Loucy (cell line): ENCODE measurements around the gene CRADD.
"Not testable (repeated sequence)": the region's sequence is repeated elsewhere in the genome, so short reads cannot be mapped to it uniquely, and the experiment has no call there.

Source experiments
- H2AFZ ChIP-seq: fragments of 200-600 bp; sonication (generic); 2 replicates; pipeline ENCODE4 v1.6.0; 2016; ENCODE audit warnings: antibody characterized with exemption, mild to moderate bottlenecking, low read length, moderate library complexity
- H3F3A ChIP-seq: fragments of 200-600 bp; 2 replicates; pipeline ENCODE4 v1.6.0; 2016; ENCODE audit warnings: antibody characterized with exemption, low read depth, mild to moderate bottlenecking
- H3K27me3 ChIP-seq: fragments of 200-600 bp; sonication (generic); 2 replicates; pipeline ENCODE4 v1.6.1; 2014; ENCODE audit warnings: low read length, mild to moderate bottlenecking; ENCODE audit not compliant: insufficient read depth, poor library complexity, severe bottlenecking
- H3K36me3 ChIP-seq: fragments of 200-600 bp; sonication (generic); 2 replicates; pipeline ENCODE4 v1.6.1; 2016; ENCODE audit warnings: low read length; ENCODE audit not compliant: insufficient read depth
- H3K4me1 ChIP-seq: fragments of 200-600 bp; sonication (generic); 2 replicates; pipeline ENCODE4 v1.5.1; 2014; ENCODE audit warnings: low read length, mild to moderate bottlenecking; ENCODE audit not compliant: insufficient read depth, poor library complexity, severe bottlenecking
- H3K4me2 ChIP-seq: fragments of 200-600 bp; sonication (generic); 2 replicates; pipeline ENCODE4 v1.6.0; 2014; ENCODE audit warnings: antibody characterized with exemption, low read length, low read depth, mild to moderate bottlenecking; ENCODE audit not compliant: poor library complexity, severe bottlenecking
- H3K4me3 ChIP-seq: fragments of 200-600 bp; sonication (generic); 2 replicates; pipeline ENCODE4 v1.5.1; 2014; ENCODE audit warnings: low read length, mild to moderate bottlenecking, mixed read lengths; ENCODE audit not compliant: poor library complexity, severe bottlenecking
- H3K79me2 ChIP-seq: fragments of 200-600 bp; sonication (generic); 2 replicates; pipeline ENCODE4 v1.6.1; 2014; ENCODE audit warnings: low read length; ENCODE audit not compliant: insufficient read depth
- H3K9ac ChIP-seq: fragments of 200-600 bp; sonication (generic); 2 replicates; pipeline ENCODE4 v1.6.0; 2014; ENCODE audit warnings: mild to moderate bottlenecking, low read depth, low read length, moderate library complexity; ENCODE audit not compliant: poor library complexity, severe bottlenecking
- H3K9me2 ChIP-seq: fragments of 200-600 bp; sonication (generic); replicated peaks from 2 replicates; pipeline ENCODE4 v1.6.1; 2016; ENCODE audit warnings: low read depth, low read length, mixed read lengths
- H3K9me3 ChIP-seq: fragments of 200-600 bp; sonication (generic); 2 replicates; pipeline ENCODE4 v1.6.1; 2014; ENCODE audit warnings: mild to moderate bottlenecking, antibody characterized with exemption, low read length, low read depth; ENCODE audit not compliant: insufficient read depth
- H4K20me1 ChIP-seq: fragments of 200-600 bp; sonication (generic); 2 replicates; pipeline ENCODE4 v1.6.0; 2014; ENCODE audit warnings: antibody characterized with exemption, low read length, mild to moderate bottlenecking; ENCODE audit not compliant: insufficient read depth, poor library complexity, severe bottlenecking
- EZH2phosphoT487 ChIP-seq: fragments of 200-600 bp; IDR thresholded peaks from 2 replicates; pipeline ENCODE4 v1.6.1; 2018; ENCODE audit warnings: antibody characterized with exemption, mild to moderate bottlenecking, moderate library complexity, borderline replicate concordance
- TF ChIP-seq, protein P1 (sequence below): fragments of 200-600 bp; sonication (generic); conservative IDR thresholded peaks from 2 replicates; pipeline ENCODE4 v1.5.1; 2014; ENCODE audit warnings: mild to moderate bottlenecking, antibody characterized with exemption, low read length

Gene CRADD

DNA sequence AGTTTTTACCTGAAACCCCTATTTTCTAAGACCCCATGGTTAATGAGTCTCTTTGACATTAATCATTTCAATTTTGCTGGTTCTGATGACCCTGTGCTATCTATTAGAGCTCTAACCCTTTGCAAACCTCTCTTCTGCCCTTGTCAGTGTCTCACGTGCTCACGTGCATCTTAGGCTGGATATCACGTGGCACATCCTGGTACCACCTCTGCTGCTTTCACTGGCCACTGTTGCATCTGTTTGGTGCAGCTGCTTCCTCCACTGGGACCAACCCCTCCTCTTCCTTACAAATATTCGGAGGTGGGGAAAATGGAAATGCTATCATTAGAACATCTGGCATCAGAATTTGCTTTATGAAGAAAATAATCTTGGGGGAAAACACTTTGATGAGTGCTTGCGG lies 119.6 kb downstream of the CRADD start:
- Histone ChIP-seq H3K9ac (no peak overlapping the region), H3K4me1 (no peaks in the 10 kb centered on the region), H3K9me3 (no peaks in the 10 kb centered on the region), H3K4me2 (no peak overlapping the region), H4K20me1 (no peaks in the 10 kb centered on the region), H3F3A (no peaks in the 10 kb centered on the region), H3K9me2 (no peaks in the 10 kb centered on the region), H3K4me3 (no peak overlapping the region), H3K36me3 (no peaks in the 10 kb centered on the region), H3K27me3 (no peaks in the 10 kb centered on the region), H3K79me2 (no peaks in the 10 kb centered on the region), H2AFZ (no peak overlapping the region)
- no peak for TF ChIP-seq EZH2phosphoT487
- TF ChIP-seq, protein P1, sequence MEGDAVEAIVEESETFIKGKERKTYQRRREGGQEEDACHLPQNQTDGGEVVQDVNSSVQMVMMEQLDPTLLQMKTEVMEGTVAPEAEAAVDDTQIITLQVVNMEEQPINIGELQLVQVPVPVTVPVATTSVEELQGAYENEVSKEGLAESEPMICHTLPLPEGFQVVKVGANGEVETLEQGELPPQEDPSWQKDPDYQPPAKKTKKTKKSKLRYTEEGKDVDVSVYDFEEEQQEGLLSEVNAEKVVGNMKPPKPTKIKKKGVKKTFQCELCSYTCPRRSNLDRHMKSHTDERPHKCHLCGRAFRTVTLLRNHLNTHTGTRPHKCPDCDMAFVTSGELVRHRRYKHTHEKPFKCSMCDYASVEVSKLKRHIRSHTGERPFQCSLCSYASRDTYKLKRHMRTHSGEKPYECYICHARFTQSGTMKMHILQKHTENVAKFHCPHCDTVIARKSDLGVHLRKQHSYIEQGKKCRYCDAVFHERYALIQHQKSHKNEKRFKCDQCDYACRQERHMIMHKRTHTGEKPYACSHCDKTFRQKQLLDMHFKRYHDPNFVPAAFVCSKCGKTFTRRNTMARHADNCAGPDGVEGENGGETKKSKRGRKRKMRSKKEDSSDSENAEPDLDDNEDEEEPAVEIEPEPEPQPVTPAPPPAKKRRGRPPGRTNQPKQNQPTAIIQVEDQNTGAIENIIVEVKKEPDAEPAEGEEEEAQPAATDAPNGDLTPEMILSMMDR = no peak

DNA sequence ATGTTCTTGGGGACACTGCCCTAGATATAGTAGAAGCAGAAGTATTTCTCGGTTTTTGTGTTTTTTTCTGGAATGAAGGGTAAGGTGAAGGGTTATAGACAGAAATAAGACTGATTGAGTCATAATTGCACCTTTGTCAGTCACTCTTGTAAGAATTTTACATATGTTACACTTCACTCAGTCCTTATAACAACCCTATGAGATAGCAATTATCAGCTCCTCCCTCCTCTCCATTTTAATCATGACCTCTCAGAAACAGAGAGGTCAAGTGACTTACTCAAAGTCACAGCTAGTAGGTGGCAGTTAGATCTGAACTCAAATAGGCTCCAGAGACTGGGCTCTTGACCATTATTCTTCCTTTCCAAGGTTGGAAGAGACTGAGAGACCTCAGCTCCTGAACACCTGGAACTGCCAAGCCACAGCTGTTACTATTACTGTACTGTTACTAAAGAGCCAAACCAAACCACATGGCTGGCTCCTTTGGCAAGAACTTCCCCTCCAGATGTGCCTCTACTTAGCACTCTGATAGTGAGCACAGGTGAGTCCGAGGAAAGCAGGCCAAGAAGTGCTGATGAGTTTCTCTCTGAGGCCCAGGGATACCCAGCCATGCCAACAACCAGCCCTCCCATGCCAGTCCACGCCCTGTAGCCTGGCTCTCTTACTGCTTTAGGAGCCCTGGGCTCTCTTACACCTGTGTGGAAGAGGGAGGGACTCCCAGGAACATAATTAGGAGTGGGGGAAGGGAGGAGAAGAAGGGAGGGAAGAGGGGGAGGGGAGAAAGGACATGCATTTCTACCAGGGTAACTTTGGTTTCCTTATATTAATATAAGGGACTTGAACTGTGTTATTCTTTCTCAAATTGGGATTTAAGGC lies 121.3 kb downstream of the CRADD start:
- H3K27me3 ChIP-seq = no peaks in the 10 kb centered on the region
- H3K4me3 ChIP-seq = no peak overlapping the region
- TF ChIP-seq EZH2phosphoT487 = no peak
- TF ChIP-seq, protein P1 = no peak
- H3K4me2 ChIP-seq = no peak overlapping the region
- H3K9me3 ChIP-seq = no peaks in the 10 kb centered on the region
- H2AFZ ChIP-seq = no peak overlapping the region
- H4K20me1 ChIP-seq = no peaks in the 10 kb centered on the region
- H3K36me3 ChIP-seq = no peaks in the 10 kb centered on the region
- H3K4me1 ChIP-seq = no peaks in the 10 kb centered on the region
- H3K9me2 ChIP-seq = no peaks in the 10 kb centered on the region
- H3K79me2 ChIP-seq = no peaks in the 10 kb centered on the region
- H3F3A ChIP-seq = no peaks in the 10 kb centered on the region
- no peak overlapping the region for H3K9ac ChIP-seq

DNA sequence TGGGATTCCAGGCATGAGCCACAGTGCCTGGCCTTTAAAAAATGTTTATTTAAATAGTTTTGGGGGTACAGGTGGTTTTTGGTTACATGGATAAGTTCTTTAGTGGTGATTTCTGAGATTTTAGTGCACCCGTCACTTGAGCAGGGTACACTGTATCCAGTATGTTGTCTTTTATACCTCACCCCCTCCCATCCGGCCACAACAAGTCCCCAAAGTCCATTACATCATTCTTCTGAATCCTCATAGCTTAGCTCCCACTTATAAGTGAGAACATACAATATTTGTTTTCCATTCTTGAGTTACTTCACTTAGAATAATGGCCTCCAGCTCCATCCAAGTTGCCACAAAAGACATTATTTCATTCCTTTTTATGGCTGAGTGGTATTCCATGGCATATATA lies 124.5 kb downstream of the CRADD start:
- not testable (repeated sequence) for H3K9me3 ChIP-seq, H3K4me2 ChIP-seq, H3K9ac ChIP-seq

DNA sequence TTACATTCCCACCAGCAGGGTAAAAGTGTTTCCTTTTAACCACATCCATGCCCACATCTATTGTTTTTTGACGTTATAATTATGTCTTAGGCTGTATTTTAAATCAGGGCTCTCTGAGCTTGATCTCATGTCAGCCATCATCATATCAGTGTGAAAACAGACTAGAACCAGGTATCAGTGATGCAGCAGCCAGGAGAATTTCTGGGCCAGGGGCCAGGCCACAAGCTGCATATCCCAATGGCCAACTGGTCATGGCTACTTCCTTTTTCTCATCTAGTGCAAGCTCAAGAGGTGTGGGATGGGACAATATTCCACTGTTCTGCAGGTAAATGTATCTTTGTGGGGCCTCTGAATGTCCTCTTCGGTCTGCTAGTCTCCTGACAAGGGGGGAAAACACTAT lies 125.1 kb downstream of the CRADD start:
- H3F3A ChIP-seq = no peaks in the 10 kb centered on the region
- no peak for TF ChIP-seq EZH2phosphoT487
- TF ChIP-seq, protein P1 = no peak
- no peaks in the 10 kb centered on the region for H3K9me2 ChIP-seq
- H3K9ac ChIP-seq = no peak overlapping the region
- no peak overlapping the region for H2AFZ ChIP-seq
- H4K20me1 ChIP-seq = no peaks in the 10 kb centered on the region
- no peaks in the 10 kb centered on the region for H3K27me3 ChIP-seq
- no peaks in the 10 kb centered on the region for H3K36me3 ChIP-seq
- no peaks in the 10 kb centered on the region for H3K9me3 ChIP-seq
- H3K4me3 ChIP-seq = no peak overlapping the region
- no peak overlapping the region for H3K4me2 ChIP-seq
- H3K79me2 ChIP-seq = no peaks in the 10 kb centered on the region
- no peaks in the 10 kb centered on the region for H3K4me1 ChIP-seq

More for the DNA sequence above, 124.5 kb downstream of the CRADD start:
- not testable (repeated sequence) for H3K4me1 ChIP-seq, H2AFZ ChIP-seq, H3K4me3 ChIP-seq, H3F3A ChIP-seq, H4K20me1 ChIP-seq, H3K36me3 ChIP-seq, H3K79me2 ChIP-seq, H3K9me2 ChIP-seq, H3K27me3 ChIP-seq
